PC-9 (cell line): ENCODE results near the gene NPC2.

Experiments used
- EZH2 ChIP-seq: fragments of 200-600 bp; sonication (generic); IDR thresholded peaks from 2 replicates; pipeline ENCODE4 v1.8.0; 2017; ENCODE audit warnings: antibody characterized with exemption, low read depth
- TF ChIP-seq, protein P1 (sequence below): fragments of 200-600 bp; sonication (generic); conservative IDR thresholded peaks from 2 replicates; pipeline ENCODE4 v1.6.1; 2017; ENCODE audit warnings: mixed run types, antibody characterized with exemption, mild to moderate bottlenecking, moderate library complexity

DNA sequence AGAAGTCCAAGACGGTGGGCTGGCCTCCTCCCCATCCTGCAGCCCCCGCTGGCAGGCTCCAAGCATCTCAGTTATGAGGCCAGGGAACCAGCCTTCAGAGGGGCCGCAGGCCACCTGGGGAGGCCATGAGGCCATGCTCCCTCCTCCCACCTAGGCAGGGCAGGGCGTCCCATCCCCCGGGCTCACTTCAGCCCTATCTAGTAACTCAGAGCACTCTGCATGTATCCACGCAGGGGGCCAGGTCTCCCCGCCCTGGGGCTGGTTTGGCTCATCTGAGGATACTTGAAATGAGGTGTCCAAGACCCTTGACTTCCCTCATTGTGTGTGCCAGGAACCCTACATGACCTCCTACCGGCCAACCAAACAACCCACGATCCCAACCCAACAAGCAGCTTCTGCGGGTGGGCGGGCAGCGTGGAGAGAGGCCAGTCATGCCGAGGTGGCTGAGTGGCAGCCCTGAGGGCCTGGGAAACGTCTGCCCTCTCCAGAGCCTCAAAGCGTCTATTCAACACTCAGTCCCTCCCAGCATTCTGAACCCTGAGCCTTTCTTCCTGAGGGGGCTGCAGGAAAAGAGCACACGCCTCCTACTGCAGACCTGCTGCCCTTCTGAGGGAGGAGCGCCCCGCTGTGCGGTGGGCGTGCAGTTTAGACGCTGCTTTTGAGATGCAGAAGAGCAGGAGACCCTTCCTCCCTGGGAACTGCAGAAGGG, 17.3 kb upstream of the NPC2 start:
- TF ChIP-seq, protein P1, sequence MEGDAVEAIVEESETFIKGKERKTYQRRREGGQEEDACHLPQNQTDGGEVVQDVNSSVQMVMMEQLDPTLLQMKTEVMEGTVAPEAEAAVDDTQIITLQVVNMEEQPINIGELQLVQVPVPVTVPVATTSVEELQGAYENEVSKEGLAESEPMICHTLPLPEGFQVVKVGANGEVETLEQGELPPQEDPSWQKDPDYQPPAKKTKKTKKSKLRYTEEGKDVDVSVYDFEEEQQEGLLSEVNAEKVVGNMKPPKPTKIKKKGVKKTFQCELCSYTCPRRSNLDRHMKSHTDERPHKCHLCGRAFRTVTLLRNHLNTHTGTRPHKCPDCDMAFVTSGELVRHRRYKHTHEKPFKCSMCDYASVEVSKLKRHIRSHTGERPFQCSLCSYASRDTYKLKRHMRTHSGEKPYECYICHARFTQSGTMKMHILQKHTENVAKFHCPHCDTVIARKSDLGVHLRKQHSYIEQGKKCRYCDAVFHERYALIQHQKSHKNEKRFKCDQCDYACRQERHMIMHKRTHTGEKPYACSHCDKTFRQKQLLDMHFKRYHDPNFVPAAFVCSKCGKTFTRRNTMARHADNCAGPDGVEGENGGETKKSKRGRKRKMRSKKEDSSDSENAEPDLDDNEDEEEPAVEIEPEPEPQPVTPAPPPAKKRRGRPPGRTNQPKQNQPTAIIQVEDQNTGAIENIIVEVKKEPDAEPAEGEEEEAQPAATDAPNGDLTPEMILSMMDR: no peak
- no peak for TF ChIP-seq EZH2
